ENCODE results near the gene TPRN. TPM values are rescaled to one million over a fixed set of nuclear protein-coding genes. Genes with fewer than 3 reads are reported as not detected.

TPRN gene
- total and polyA plus RNA-seq, 10 donors: 4.5 to 10.7 (median 7.2) TPM

- TF ChIP-seq POLR2A (IDR thresholded peaks at IDR 0.05) (no peak), POLR2AphosphoS5 (IDR thresholded peaks at IDR 0.05) (no peak)
- TF ChIP-seq, protein P1, sequence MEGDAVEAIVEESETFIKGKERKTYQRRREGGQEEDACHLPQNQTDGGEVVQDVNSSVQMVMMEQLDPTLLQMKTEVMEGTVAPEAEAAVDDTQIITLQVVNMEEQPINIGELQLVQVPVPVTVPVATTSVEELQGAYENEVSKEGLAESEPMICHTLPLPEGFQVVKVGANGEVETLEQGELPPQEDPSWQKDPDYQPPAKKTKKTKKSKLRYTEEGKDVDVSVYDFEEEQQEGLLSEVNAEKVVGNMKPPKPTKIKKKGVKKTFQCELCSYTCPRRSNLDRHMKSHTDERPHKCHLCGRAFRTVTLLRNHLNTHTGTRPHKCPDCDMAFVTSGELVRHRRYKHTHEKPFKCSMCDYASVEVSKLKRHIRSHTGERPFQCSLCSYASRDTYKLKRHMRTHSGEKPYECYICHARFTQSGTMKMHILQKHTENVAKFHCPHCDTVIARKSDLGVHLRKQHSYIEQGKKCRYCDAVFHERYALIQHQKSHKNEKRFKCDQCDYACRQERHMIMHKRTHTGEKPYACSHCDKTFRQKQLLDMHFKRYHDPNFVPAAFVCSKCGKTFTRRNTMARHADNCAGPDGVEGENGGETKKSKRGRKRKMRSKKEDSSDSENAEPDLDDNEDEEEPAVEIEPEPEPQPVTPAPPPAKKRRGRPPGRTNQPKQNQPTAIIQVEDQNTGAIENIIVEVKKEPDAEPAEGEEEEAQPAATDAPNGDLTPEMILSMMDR (IDR thresholded peaks at IDR 0.05 in 8 of 11, conservative IDR thresholded peaks at IDR 0.05 in 3 of 11): no peak
- Histone ChIP-seq H3K9me3 (no peaks in the 10 kb centered on the region), H3K4me1 (peaks cover 5 to 51% (median 27%) of the 10 kb centered on the region in 6 donors), H3K36me3 (no peaks in the 10 kb centered on the region), H3K27ac (no peak overlapping the region), H3K4me3 (no peak overlapping the region), H3K27me3 (replicated peaks in 1 of 7) (peaks cover 8 to 100% (median 96%) of the 10 kb centered on the region in 7 donors)
- intact Hi-C loops (cut with DNase I; ENCODE audit: low total_unique reads): no loop called here
- no peak for DNase-seq
- 69 to 75% (median 71%) methylated on average over 16 to 17 of the region's 17 CpGs for WGBS, 5 donors
Observed at GRCh38 chr9:137160054-137160425, 40.5 kb downstream of the TPRN start.

GRCh38 chr9:137159105-137160053 lies 41.2 kb downstream of the TPRN start:
- peaks cover 5 to 51% (median 27%) of the 10 kb centered on the region in 6 donors for H3K4me1 ChIP-seq
- peaks cover 5 to 100% (median 89%) of the 10 kb centered on the region in 7 donors for H3K27me3 ChIP-seq (replicated peaks in 1 of 7)
- intact Hi-C loops (cut with DNase I; ENCODE audit: low total_unique reads): no loop called here
- H3K27ac ChIP-seq: no peak overlapping the region
- 29 to 48% (median 37%) methylated on average over 14 of the region's 14 CpGs for WGBS, 5 donors
- H3K36me3 ChIP-seq: no peaks in the 10 kb centered on the region
- no peak for DNase-seq
- TF ChIP-seq POLR2AphosphoS5 (IDR thresholded peaks at IDR 0.05) (no peak), POLR2A (IDR thresholded peaks at IDR 0.05) (no peak)
- TF ChIP-seq, protein P1 (IDR thresholded peaks at IDR 0.05 in 8 of 11, conservative IDR thresholded peaks at IDR 0.05 in 3 of 11): no peak
- no peaks in the 10 kb centered on the region for H3K9me3 ChIP-seq
- no peak overlapping the region for H3K4me3 ChIP-seq

DNA sequence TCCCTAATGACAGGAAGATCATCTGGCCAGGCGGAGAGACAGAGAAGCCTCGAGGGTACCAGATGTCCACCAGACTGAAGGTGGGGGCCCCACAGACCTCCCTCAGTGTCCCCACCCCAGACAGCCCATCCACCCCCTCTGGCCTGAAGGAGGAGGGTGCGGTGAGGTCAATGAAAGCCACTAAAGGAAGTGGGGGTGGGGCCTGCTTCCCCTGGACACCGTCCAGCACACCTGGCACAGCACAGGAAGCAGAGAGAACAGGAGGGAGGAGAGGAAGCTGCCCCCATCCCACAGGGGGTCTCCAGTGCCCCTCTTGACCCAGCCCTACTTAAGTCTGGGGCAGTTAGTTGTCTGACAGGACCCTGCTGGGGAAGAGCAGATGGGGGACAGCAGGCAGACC lies 41.9 kb downstream of the TPRN start:
- Histone ChIP-seq H3K9me3 (no peaks in the 10 kb centered on the region), H3K4me3 (no peak overlapping the region), H3K27me3 (replicated peaks in 1 of 7) (peaks cover 5 to 93% (median 82%) of the 10 kb centered on the region in 7 donors), H3K4me1 (peaks cover 5 to 51% (median 27%) of the 10 kb centered on the region in 6 donors), H3K27ac (no peak overlapping the region), H3K36me3 (no peaks in the 10 kb centered on the region)
- DNase-seq: no peak
- WGBS, 5 donors: 16 to 31% (median 18%) methylated on average over 4 of the region's 4 CpGs
- intact Hi-C loops (cut with DNase I; ENCODE audit: low total_unique reads): no loop called here
- TF ChIP-seq, protein P1 (IDR thresholded peaks at IDR 0.05 in 8 of 11, conservative IDR thresholded peaks at IDR 0.05 in 3 of 11): no peak
- no peak for TF ChIP-seq POLR2AphosphoS5 (IDR thresholded peaks at IDR 0.05)
- no peak for TF ChIP-seq POLR2A (IDR thresholded peaks at IDR 0.05)
